ENCODE data around the gene PHTF2. TPM values are rescaled to one million over a fixed set of nuclear protein-coding genes. Genes with fewer than 3 reads are reported as not detected.

PHTF2 gene
- total RNA-seq, 4 donors from 2014 or later = 15.1 to 28.8 (median 20.1) TPM

- H3K9me3 ChIP-seq = peaks cover 0 to 27% (median 0%) of the 10 kb centered on the region in 3 donors
- 93 to 97% methylated on average over 2 of the region's 2 CpGs for WGBS, 2 donors (ENCODE audit: low coverage in 1 of 2)
- no peak overlapping the region for H3K27ac ChIP-seq
- TF ChIP-seq POLR2A (IDR thresholded peaks at IDR 0.05) = no peak
- no peak for TF ChIP-seq POLR2AphosphoS5 (IDR thresholded peaks at IDR 0.05)
- TF ChIP-seq EP300 (IDR thresholded peaks at IDR 0.05) = no peak
- no peak overlapping the region for H3K4me3 ChIP-seq
- no peak for ATAC-seq
- H3K36me3 ChIP-seq = no peaks in the 10 kb centered on the region
- peaks cover 0 to 8% (median 0%) of the 10 kb centered on the region in 3 donors for H3K4me1 ChIP-seq
- H3K27me3 ChIP-seq = no peaks in the 10 kb centered on the region
These were observed 7.9 kb downstream of the PHTF2 start for GRCh38 chr7:77806425-77806824.

GRCh38 chr7:77808517-77808916 lies 9.9 kb downstream of the PHTF2 start:
- Histone ChIP-seq H3K27me3 (no peaks in the 10 kb centered on the region), H3K36me3 (no peaks in the 10 kb centered on the region), H3K9me3 (peaks cover 0 to 27% (median 0%) of the 10 kb centered on the region in 3 donors), H3K4me1 (no peaks in the 10 kb centered on the region), H3K27ac (no peak overlapping the region), H3K4me3 (no peak overlapping the region)
- 86 to 100% methylated on average over 1 of the region's 1 CpG for WGBS, 2 donors (ENCODE audit: low coverage in 1 of 2)
- TF ChIP-seq POLR2A (IDR thresholded peaks at IDR 0.05) = no peak
- TF ChIP-seq POLR2AphosphoS5 (IDR thresholded peaks at IDR 0.05) = no peak
- TF ChIP-seq EP300 (IDR thresholded peaks at IDR 0.05) = no peak
- TF ChIP-seq, protein P1, sequence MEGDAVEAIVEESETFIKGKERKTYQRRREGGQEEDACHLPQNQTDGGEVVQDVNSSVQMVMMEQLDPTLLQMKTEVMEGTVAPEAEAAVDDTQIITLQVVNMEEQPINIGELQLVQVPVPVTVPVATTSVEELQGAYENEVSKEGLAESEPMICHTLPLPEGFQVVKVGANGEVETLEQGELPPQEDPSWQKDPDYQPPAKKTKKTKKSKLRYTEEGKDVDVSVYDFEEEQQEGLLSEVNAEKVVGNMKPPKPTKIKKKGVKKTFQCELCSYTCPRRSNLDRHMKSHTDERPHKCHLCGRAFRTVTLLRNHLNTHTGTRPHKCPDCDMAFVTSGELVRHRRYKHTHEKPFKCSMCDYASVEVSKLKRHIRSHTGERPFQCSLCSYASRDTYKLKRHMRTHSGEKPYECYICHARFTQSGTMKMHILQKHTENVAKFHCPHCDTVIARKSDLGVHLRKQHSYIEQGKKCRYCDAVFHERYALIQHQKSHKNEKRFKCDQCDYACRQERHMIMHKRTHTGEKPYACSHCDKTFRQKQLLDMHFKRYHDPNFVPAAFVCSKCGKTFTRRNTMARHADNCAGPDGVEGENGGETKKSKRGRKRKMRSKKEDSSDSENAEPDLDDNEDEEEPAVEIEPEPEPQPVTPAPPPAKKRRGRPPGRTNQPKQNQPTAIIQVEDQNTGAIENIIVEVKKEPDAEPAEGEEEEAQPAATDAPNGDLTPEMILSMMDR (IDR thresholded peaks at IDR 0.05) = no peak
- ATAC-seq = no peak

- no peak for ATAC-seq
- no peak for TF ChIP-seq EP300 (IDR thresholded peaks at IDR 0.05)
- TF ChIP-seq POLR2A (IDR thresholded peaks at IDR 0.05) = no peak
- TF ChIP-seq POLR2AphosphoS5 (IDR thresholded peaks at IDR 0.05) = no peak
- TF ChIP-seq, protein P1 (IDR thresholded peaks at IDR 0.05) = no peak
- Histone ChIP-seq H3K4me1 (no peaks in the 10 kb centered on the region), H3K27ac (no peak overlapping the region), H3K4me3 (no peak overlapping the region), H3K9me3 (peaks cover 0 to 16% (median 0%) of the 10 kb centered on the region in 3 donors), H3K27me3 (no peaks in the 10 kb centered on the region), H3K36me3 (peaks cover 0 to 5% of the 10 kb centered on the region in 2 donors)
- 81% methylated on average over 2 of the region's 2 CpGs for WGBS, 2 donors (ENCODE audit: low coverage in 1 of 2)
These were observed 13.1 kb downstream of the PHTF2 start for GRCh38 chr7:77811516-77812289.

DNA sequence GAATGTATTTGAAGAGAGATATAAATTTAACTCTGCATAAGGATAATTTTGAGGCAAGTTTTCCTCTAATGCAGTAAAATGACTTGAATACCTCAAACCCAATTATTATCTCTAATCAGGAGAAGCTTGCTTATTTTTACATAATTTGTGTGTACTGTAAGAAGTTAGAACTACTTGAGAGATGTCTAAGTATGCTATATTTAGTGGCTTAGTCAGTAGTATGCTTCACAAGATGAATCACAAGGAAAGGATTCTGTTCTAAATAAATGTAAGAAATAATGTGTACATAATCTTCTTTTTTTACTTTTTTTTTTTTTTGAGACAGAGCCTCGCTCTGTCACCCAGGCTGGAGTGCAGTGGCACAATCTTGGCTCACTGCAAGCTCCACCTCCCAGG lies 13.7 kb downstream of the PHTF2 start:
- WGBS, 2 donors (ENCODE audit: low coverage in 1 of 2) = 71% methylated on average over 1 of the region's 1 CpG; no CpG with 5 or more reads in 1 of the 2 donors

DNA sequence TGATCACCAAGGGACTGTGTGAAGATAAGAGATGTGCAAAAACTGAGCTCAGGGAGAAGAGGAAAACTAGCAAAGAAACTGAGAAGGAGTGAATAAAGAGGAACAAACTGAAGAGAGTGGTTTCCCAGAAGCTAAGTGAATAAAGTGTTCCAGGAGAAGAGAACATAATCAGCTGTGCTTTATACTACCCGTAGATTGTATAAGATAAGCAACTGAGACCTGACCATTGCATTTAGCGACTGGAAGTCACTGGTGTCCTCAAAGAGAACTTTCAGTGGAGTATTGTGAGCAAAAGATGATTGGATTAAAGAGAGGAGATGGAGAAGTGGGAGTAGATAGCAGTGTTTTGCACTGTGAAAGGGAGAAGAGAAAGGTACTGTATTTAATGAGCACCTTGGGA lies 14.6 kb downstream of the PHTF2 start:
- WGBS, 2 donors (ENCODE audit: low coverage in 1 of 2) = 83 to 92% methylated on average over 2 of the region's 2 CpGs
- ATAC-seq = no peak

More for the DNA sequence above, 13.7 kb downstream of the PHTF2 start:
- no peak for ATAC-seq
- H3K9me3 ChIP-seq = peaks cover 0 to 10% (median 0%) of the 10 kb centered on the region in 3 donors
- H3K27me3 ChIP-seq = no peaks in the 10 kb centered on the region
- no peaks in the 10 kb centered on the region for H3K4me1 ChIP-seq
- H3K36me3 ChIP-seq = peaks cover 0 to 11% of the 10 kb centered on the region in 2 donors
- no peak overlapping the region for H3K4me3 ChIP-seq
- H3K27ac ChIP-seq = no peak overlapping the region
- TF ChIP-seq EP300 (IDR thresholded peaks at IDR 0.05) = no peak

More for the DNA sequence above, 14.6 kb downstream of the PHTF2 start:
- peaks cover 0 to 17% of the 10 kb centered on the region in 2 donors for H3K36me3 ChIP-seq
- H3K27ac ChIP-seq = no peak overlapping the region
- H3K4me3 ChIP-seq = no peak overlapping the region
- TF ChIP-seq, protein P1 (IDR thresholded peaks at IDR 0.05) = no peak
- no peak for TF ChIP-seq POLR2A (IDR thresholded peaks at IDR 0.05)
- TF ChIP-seq EP300 (IDR thresholded peaks at IDR 0.05) = no peak
- TF ChIP-seq POLR2AphosphoS5 (IDR thresholded peaks at IDR 0.05) = no peak
- H3K9me3 ChIP-seq = peaks cover 0 to 6% (median 0%) of the 10 kb centered on the region in 3 donors
- H3K27me3 ChIP-seq = no peaks in the 10 kb centered on the region
- no peaks in the 10 kb centered on the region for H3K4me1 ChIP-seq
